H1 (cell line): ENCODE data around the gene PRDX5. TPM values are rescaled to one million over a fixed set of nuclear protein-coding genes. Genes with fewer than 3 reads are reported as not detected.

Experiments
- HDAC6 ChIP-seq: IDR thresholded peaks from one replicate; pipeline ENCODE4 v1.7.1; 2012; ENCODE audit warnings: low read depth, mild to moderate bottlenecking, inconsistent platforms, low read length, moderate library complexity
- polyA plus RNA-seq, 7 experiments: library from polyadenylated mRNA; depleted of rRNA in 3 of 7; stranded (reverse) in 5 of 7; unstranded in 2 of 7; fragments of >200 nt in 5 of 7; fragments of 200-250 nt in 2 of 7; gene quantifications; 1 replicate in 5 of 7; 2 replicates in 1 of 7; 4 replicates in 1 of 7; pipeline versions ENCODE4 v1.2.1 to v1.2.3, GENCODE V29; 2011 to 2013; ENCODE audit warnings: missing spikeins in 2 of 7, mixed read lengths in 2 of 7
- total RNA-seq: library from RNA; stranded (reverse); fragmentation: NEBNext Ultra II Directional; extraction: Animal tissue kit (Norgen Biotek cat#: 25700); gene quantifications from 2 replicates; pipeline ENCODE4 v1.2.1, GENCODE V29; 2021

PRDX5 gene
- total and polyA plus RNA-seq, 2 of the 8 experiments (the other 6 are each of a cell fraction or from before 2014, with no cell fraction given), result 201 to 582 TPM

- no peak for TF ChIP-seq HDAC6
These were observed 25.2 kb downstream of the PRDX5 start (continued) for GRCh38 chr11:64342869-64343745.
